C4-2B (cell line): ENCODE measurements around the gene ELP1.

Source experiments
- H3K27ac ChIP-seq: fragments of 450-650 bp; 2 replicates; pipeline ENCODE4 v1.5.1; 2017
- CTCF ChIP-seq: fragments of 450-650 bp; conservative IDR thresholded peaks from 2 replicates; pipeline ENCODE4 v1.5.1; 2017; ENCODE audit warnings: mild to moderate bottlenecking
- ZFX ChIP-seq: fragments of 450-650 bp; IDR thresholded peaks from 2 replicates; pipeline ENCODE4 v1.6.1; 2017

Gene ELP1

GRCh38 chr9:108863891-108864290 lies 70.0 kb downstream of the ELP1 start:
- TF ChIP-seq ZFX (no peak), CTCF (no peak)
- H3K27ac ChIP-seq: no peak overlapping the region

GRCh38 chr9:108861997-108862396 lies 71.9 kb downstream of the ELP1 start, which contains the start of gene ACTL7A:
TSS of gene ACTL7A (plus strand) at chr9:108862266. CDS start at chr9:108862323, 57 bp downstream.
- no peak for TF ChIP-seq CTCF
- TF ChIP-seq ZFX: no peak

GRCh38 chr9:108861464-108861863 lies 72.5 kb downstream of the ELP1 start:
- no peak overlapping the region for H3K27ac ChIP-seq
- TF ChIP-seq ZFX: no peak
- no peak for TF ChIP-seq CTCF

More at GRCh38 chr9:108861997-108862396, 71.9 kb downstream of the ELP1 start, which contains the start of gene ACTL7A:
- H3K27ac ChIP-seq: no peak within 1 kb of the TSS

GRCh38 chr9:108860764-108861163 lies 73.2 kb downstream of the ELP1 start:
- TF ChIP-seq CTCF (no peak), ZFX (no peak)
- no peak overlapping the region for H3K27ac ChIP-seq

GRCh38 chr9:108860354-108860753 lies 73.6 kb downstream of the ELP1 start:
- no peak overlapping the region for H3K27ac ChIP-seq
- no peak for TF ChIP-seq ZFX
- TF ChIP-seq CTCF: no peak

GRCh38 chr9:108859459-108860114 lies 74.3 kb downstream of the ELP1 start:
- no peak overlapping the region for H3K27ac ChIP-seq
- no peak for TF ChIP-seq CTCF
- no peak for TF ChIP-seq ZFX

GRCh38 chr9:108857572-108857971 lies 76.4 kb downstream of the ELP1 start:
- TF ChIP-seq ZFX (no peak), CTCF (no peak)
- no peak overlapping the region for H3K27ac ChIP-seq
